ENCODE results near the gene HOXD13.

- no peak for TF ChIP-seq CTCF (conservative IDR thresholded peaks at IDR 0.05; ENCODE audit: low read depth, low read length)
- TF ChIP-seq EZH2 (IDR thresholded peaks at IDR 0.05; ENCODE audit: borderline replicate concordance, low read depth, low read length, poor library complexity, severe bottlenecking) = no peak
Observed at GRCh38 chr2:176124110-176124946, 31.8 kb downstream of the HOXD13 start.
